Activated gamma-delta T cell (primary cell): Measurements from ENCODE around the gene SYNE1.
"Not testable (repeated sequence)": the region's sequence is repeated elsewhere in the genome, so short reads cannot be mapped to it uniquely, and the experiment has no call there.

Experiments
- DNase-seq: peaks from one replicate; lab custom pipeline; 2025; lab: John Stamatoyannopoulos, UW
- total RNA-seq, 2 donors: gene quantifications; one replicate each; lab custom pipeline; 2026; lab: John Stamatoyannopoulos, UW

Gene SYNE1
- total RNA-seq: 408 to 781 reads per million in 2 donors

- no peak for DNase-seq
Measured at GRCh38 chr6:152637296-152638047, at the start of gene SYNE1. Gene SYNE1, minus strand, starts transcription at chr6:152637362. Its CDS starts 9,031 bp downstream, at chr6:152628331.

- no peak for DNase-seq
Measured at GRCh38 chr6:152685819-152686218, 48.7 kb upstream of the SYNE1 start.

GRCh38 chr6:152682935-152683334, 45.8 kb upstream of the SYNE1 start:
- DNase-seq: not testable (repeated sequence)

- no peak for DNase-seq
Measured at GRCh38 chr6:152682141-152682540, 45.0 kb upstream of the SYNE1 start.

- no peak for DNase-seq
Measured at GRCh38 chr6:152680879-152681517, 43.8 kb upstream of the SYNE1 start.

- DNase-seq: no peak
Measured at GRCh38 chr6:152680151-152680550, 43.0 kb upstream of the SYNE1 start.

GRCh38 chr6:152673236-152673635, 36.1 kb upstream of the SYNE1 start:
- no peak for DNase-seq

- no peak for DNase-seq
Measured at GRCh38 chr6:152671171-152671570, 34.0 kb upstream of the SYNE1 start.

GRCh38 chr6:152669895-152670294, 32.7 kb upstream of the SYNE1 start:
- no peak for DNase-seq

GRCh38 chr6:152661776-152662175, 24.6 kb upstream of the SYNE1 start:
- no peak for DNase-seq

GRCh38 chr6:152651986-152652385, 14.8 kb upstream of the SYNE1 start:
- DNase-seq: no peak

- DNase-seq: no peak
Measured at GRCh38 chr6:152648105-152648504, 10.9 kb upstream of the SYNE1 start.

- DNase-seq: not testable (repeated sequence)
Measured at GRCh38 chr6:152646732-152647131, 9.6 kb upstream of the SYNE1 start.

- no peak for DNase-seq
Measured at GRCh38 chr6:152642578-152643375, 5.6 kb upstream of the SYNE1 start.

GRCh38 chr6:152636609-152637295, 410 bp downstream of the SYNE1 start:
- peak; percentile 26 for DNase-seq

- no peak for DNase-seq
Measured at GRCh38 chr6:152636021-152636608, 1.0 kb downstream of the SYNE1 start.

- DNase-seq: no peak
Measured at GRCh38 chr6:152634773-152635172, 2.4 kb downstream of the SYNE1 start.

- DNase-seq: no peak
Measured at GRCh38 chr6:152632121-152632782, 4.9 kb downstream of the SYNE1 start.

- DNase-seq: no peak
Measured at GRCh38 chr6:152631376-152631775, 5.8 kb downstream of the SYNE1 start.

GRCh38 chr6:152630832-152631231, 6.3 kb downstream of the SYNE1 start:
- DNase-seq: no peak

- DNase-seq: no peak
Measured at GRCh38 chr6:152625213-152625612, 11.9 kb downstream of the SYNE1 start.
